HG02571 (cell line): ENCODE data around the gene FETUB.
"Not testable (repeated sequence)": the region's sequence is repeated elsewhere in the genome, so short reads cannot be mapped to it uniquely, and the experiment has no call there.

Experiments used
- ATAC-seq: cut with Tn5 transposase; IDR thresholded peaks from one replicate; pipeline ENCODE4 v1.9.1; 2021; ENCODE audit warnings: mild to moderate bottlenecking, moderate library complexity; ENCODE audit not compliant: unreplicated experiment

FETUB gene

GRCh38 chr3:186668426-186668825 is 28.2 kb downstream of the FETUB start:
- ATAC-seq, result no peak

- ATAC-seq, result no peak
Observed at GRCh38 chr3:186669378-186670084, 29.3 kb downstream of the FETUB start.

- no peak for ATAC-seq
Observed at GRCh38 chr3:186670155-186670554, 30.0 kb downstream of the FETUB start.

- ATAC-seq, result no peak
Observed at GRCh38 chr3:186671051-186671450, 30.9 kb downstream of the FETUB start.

GRCh38 chr3:186678604-186679003 is 38.4 kb downstream of the FETUB start:
- no peak for ATAC-seq

GRCh38 chr3:186679151-186679550 is 39.0 kb downstream of the FETUB start:
- ATAC-seq, result no peak

- no peak for ATAC-seq
Observed at GRCh38 chr3:186680869-186681268, 40.7 kb downstream of the FETUB start.

- ATAC-seq, result no peak
Observed at GRCh38 chr3:186682812-186683211, 42.6 kb downstream of the FETUB start.

GRCh38 chr3:186683979-186684378 is 43.8 kb downstream of the FETUB start:
- ATAC-seq, result no peak

- ATAC-seq, result not testable (repeated sequence)
Observed at GRCh38 chr3:186686475-186686874, 46.3 kb downstream of the FETUB start.

GRCh38 chr3:186687120-186687651 is 47.0 kb downstream of the FETUB start:
- ATAC-seq, result no peak

GRCh38 chr3:186690304-186690703 is 50.1 kb downstream of the FETUB start:
- not testable (repeated sequence) for ATAC-seq

- ATAC-seq, result no peak
Observed at GRCh38 chr3:186691676-186692075, 51.5 kb downstream of the FETUB start.

GRCh38 chr3:186693843-186694242 is 53.6 kb downstream of the FETUB start:
- no peak for ATAC-seq

- ATAC-seq, result no peak
Observed at GRCh38 chr3:186694288-186695032, 54.3 kb downstream of the FETUB start.

- no peak for ATAC-seq
Observed at GRCh38 chr3:186696522-186696921, 56.3 kb downstream of the FETUB start.

- no peak for ATAC-seq
Observed at GRCh38 chr3:186697510-186697909, 57.3 kb downstream of the FETUB start.

- ATAC-seq, result no peak
Observed at GRCh38 chr3:186700267-186700666, 60.1 kb downstream of the FETUB start.

GRCh38 chr3:186702451-186702850 is 62.3 kb downstream of the FETUB start:
- not testable (repeated sequence) for ATAC-seq
